K562 (cell line): Measurements from ENCODE around the gene APOL2. TPM values are rescaled to one million over a fixed set of nuclear protein-coding genes. Genes with fewer than 3 reads are reported as not detected.

Source experiments
- ATAC-seq: fragments of 200-7000 bp; cut with Tn5 transposase; 3 replicates; pipeline ENCODE4 v1.9.1; 2020; ENCODE audit warnings: moderate library complexity
- BruUV-seq: library from RNA; stranded (reverse); fragments of 400-500 nt; replicated peaks from 2 replicates; lab custom pipeline; 2021; lab: Mats Ljungman, UMichigan
- CTCF ChIA-PET: fragments of 300-600 bp; formaldehyde crosslinking; extraction: SDS; loops from one replicate; lab custom pipeline; 2021; ENCODE audit warnings: low intra/inter-chr PET ratio; lab: Yijun Ruan, JAX
- POLR2A ChIA-PET: fragments of 300-600, 350-650 bp; sonication (Branson Sonifier 250); formaldehyde crosslinking; extraction: SDS; loops from one replicate; lab custom pipeline; 2021; ENCODE audit warnings: antibody characterized with exemption, inconsistent platforms; lab: Yijun Ruan, JAX
- DNase-seq, 4 experiments: peaks; one replicate each; pipeline versions ENCODE4 v3.0.0 to v3.0.0-alpha.2; 2011 to 2018; ENCODE audit warnings: low spot score in 3 of 4, mixed read lengths in 3 of 4; ENCODE audit errors: extremely low read depth in 1 of 4
- FAIRE-seq: peaks from 2 replicates; lab custom pipeline; 2011; peaks lifted over from hg19 to GRCh38; lab: Jason Lieb, UNC
- H2AFZ ChIP-seq: 2 replicates; pipeline ENCODE4 v1.6.0; 2011; ENCODE audit warnings: low read depth, low read length, control low read depth, inconsistent platforms
- H3K27ac ChIP-seq: fragments of 200-600 bp; 3 replicates; pipeline ENCODE4 v1.8.0; 2011; ENCODE audit warnings: low read depth, mild to moderate bottlenecking, control low read depth, inconsistent platforms, low read length, moderate library complexity, mixed read lengths; ENCODE audit errors: extremely low read depth
- H3K27me3 ChIP-seq, 2 experiments: fragments of 300-600 bp in 1 of 2; 2 replicates in 1 of 2; 3 replicates in 1 of 2; pipeline versions ENCODE4 v1.6.0 to v1.8.0; 2011; ENCODE audit warnings: inconsistent platforms in 2 of 2, low read length in 2 of 2, mild to moderate bottlenecking in 1 of 2, mixed read lengths in 1 of 2, moderate library complexity in 1 of 2; ENCODE audit not compliant: control insufficient read depth in 2 of 2, insufficient read depth in 2 of 2
- H3K36me3 ChIP-seq: fragments of 300-600 bp; 3 replicates; pipeline ENCODE4 v1.8.0; 2011; ENCODE audit warnings: mild to moderate bottlenecking, low read length, inconsistent platforms; ENCODE audit not compliant: control insufficient read depth, insufficient read depth
- H3K4me1 ChIP-seq, 2 experiments: fragments of 200-600 bp in 1 of 2; replicated peaks in 1 of 2; 2 replicates in 1 of 2; 3 replicates in 1 of 2; pipeline versions ENCODE4 v1.5.1 to v1.8.0; 2011; ENCODE audit warnings: inconsistent platforms in 2 of 2, low read length in 2 of 2, mild to moderate bottlenecking in 1 of 2, mixed read lengths in 1 of 2, moderate library complexity in 1 of 2; ENCODE audit not compliant: control insufficient read depth in 2 of 2, insufficient read depth in 2 of 2
- H3K4me2 ChIP-seq: 2 replicates; pipeline ENCODE4 v1.6.1; 2011; ENCODE audit warnings: low read length, control low read depth, inconsistent platforms, mixed read lengths; ENCODE audit not compliant: insufficient read depth
- H3K4me3 ChIP-seq: fragments of 200-600 bp; sonication (generic), shearing (Covaris generic); 2 replicates; pipeline ENCODE4 v1.5.1; 2016; ENCODE audit warnings: control low read depth, inconsistent platforms
- H3K79me2 ChIP-seq: fragments of 200-600 bp; 3 replicates; pipeline ENCODE4 v1.8.0; 2011; ENCODE audit warnings: low read length, inconsistent platforms; ENCODE audit not compliant: control insufficient read depth, insufficient read depth
- H3K9ac ChIP-seq, 2 experiments: 2 replicates each; pipeline versions ENCODE4 v1.6.0 to v1.6.1; 2011; ENCODE audit warnings: low read depth in 2 of 2, low read length in 2 of 2, control low read depth in 1 of 2, inconsistent platforms in 1 of 2, mild to moderate bottlenecking in 1 of 2, mixed read lengths in 1 of 2; ENCODE audit not compliant: insufficient read depth in 1 of 2
- H3K9me1 ChIP-seq: one replicate; pipeline ENCODE4 v1.6.0; 2011; ENCODE audit warnings: inconsistent platforms, mild to moderate bottlenecking, low read length, moderate library complexity; ENCODE audit not compliant: control insufficient read depth, insufficient read depth
- H3K9me3 ChIP-seq: replicated peaks from 2 replicates; pipeline ENCODE4 v1.5.1; 2011; ENCODE audit warnings: low read depth, low read length, inconsistent platforms; ENCODE audit not compliant: control insufficient read depth, insufficient read depth
- H4K20me1 ChIP-seq: replicated peaks from 2 replicates; pipeline ENCODE4 v1.6.1; 2011; ENCODE audit warnings: low read length, inconsistent platforms, mixed read lengths; ENCODE audit not compliant: control insufficient read depth, insufficient read depth
- BRD4 ChIP-seq: fragments of 200-600 bp; sonication (generic); IDR thresholded peaks from 2 replicates; pipeline ENCODE4 v1.6.1; 2017; ENCODE audit warnings: inconsistent platforms
- CGGBP1 ChIP-seq: fragments of 250-450 bp; sonication (Bioruptor Pico); IDR thresholded peaks from 2 replicates; pipeline ENCODE4 v1.9.0; 2021; ENCODE audit warnings: mild to moderate bottlenecking
- CHD4 ChIP-seq: fragments of 200-600 bp; sonication (generic); IDR thresholded peaks from 3 replicates; pipeline ENCODE4 v1.6.1; 2012; ENCODE audit warnings: low read depth, mild to moderate bottlenecking, mixed read lengths, low read length, inconsistent platforms; ENCODE audit not compliant: insufficient read depth, insufficient replicate concordance, poor library complexity, severe bottlenecking
- FOS ChIP-seq: IDR thresholded peaks from 3 replicates; pipeline ENCODE4 v1.6.1; 2011; ENCODE audit not compliant: insufficient read length; ENCODE audit errors: extremely low read depth
- HMG20A ChIP-seq: fragments of 450-650 bp; formaldehyde crosslinking; conservative IDR thresholded peaks from 2 replicates; pipeline ENCODE4 v1.4.0; 2020; ENCODE audit warnings: mild to moderate bottlenecking, mixed read lengths
- IRF2 ChIP-seq: sonication (generic); formaldehyde crosslinking; IDR thresholded peaks from 2 replicates; pipeline ENCODE4 v1.8.1; 2022; ENCODE audit warnings: mild to moderate bottlenecking, missing genetic modification reagents
- KAT7 ChIP-seq: sonication (generic); formaldehyde crosslinking; IDR thresholded peaks from 2 replicates; pipeline ENCODE4 v1.8.0; 2022; ENCODE audit warnings: missing genetic modification reagents, mild to moderate bottlenecking, borderline replicate concordance
- TAF9B ChIP-seq: fragments of 450-650 bp; IDR thresholded peaks from 2 replicates; pipeline ENCODE4 v1.6.1; 2018; ENCODE audit warnings: mild to moderate bottlenecking; ENCODE audit not compliant: partially characterized antibody
- TAL1 ChIP-seq: fragments of 450-650 bp; IDR thresholded peaks from 2 replicates; pipeline ENCODE4 v1.6.1; 2016; ENCODE audit warnings: mild to moderate bottlenecking
- ZBTB26 ChIP-seq: fragments of 450-650 bp; formaldehyde crosslinking; IDR thresholded peaks from 2 replicates; pipeline ENCODE4 v1.4.0; 2022; ENCODE audit warnings: missing genetic modification characterization
- ZC3H4 ChIP-seq: sonication (generic); formaldehyde crosslinking; IDR thresholded peaks from 2 replicates; pipeline ENCODE4 v1.9.0; 2021; ENCODE audit warnings: missing genetic modification reagents, borderline replicate concordance
- ZNF395 ChIP-seq: fragments of 200-800 bp; sonication (Bioruptor generic); IDR thresholded peaks from 2 replicates; pipeline ENCODE4 v1.6.1; 2017; ENCODE audit warnings: missing genetic modification characterization, missing compliant biosample characterization
- WGBS: fragments of 100-300 bp; shearing (Covaris generic); methylation state at CpG from one replicate; pipeline ENCODE4 v1.1.6; 2016; ENCODE audit warnings: low coverage, mixed read lengths; ENCODE audit not compliant: insufficient coverage; ENCODE audit errors: missing lambda C conversion rate; 5-methylcytosine and 5-hydroxymethylcytosine counted together
- in situ Hi-C: fragments of 300-500 bp; cut with MboI; formaldehyde crosslinking; loops from 4 replicates; pipeline ENCODE4 v1.15.0; 2018; ENCODE audit warnings: inconsistent platforms, mixed read lengths
- intact Hi-C: fragments of 100-400 bp; cut with micrococcal nuclease; formaldehyde crosslinking; loops from 2 replicates; pipeline ENCODE4 v1.14.2; 2022
- polyA plus RNA-seq, 8 experiments: library from polyadenylated mRNA; depleted of rRNA in 4 of 8; stranded (reverse) in 5 of 8; unstranded in 3 of 8; fragments of >200 nt; fragmentation: Nextera tagmentation in 2 of 8; fragmentation: Illumina TruSeq in 1 of 8; extraction: Ambion mirVana in 2 of 8; extraction: Trizol in 1 of 8; gene quantifications; 2 replicates each; pipeline versions ENCODE4 v1.2.1 to v1.2.3, GENCODE V29; 2011 to 2014; ENCODE audit warnings: inconsistent platforms in 1 of 8, missing spikeins in 1 of 8
- total RNA-seq, 7 experiments: library from RNA; depleted of rRNA in 6 of 7; stranded (reverse); fragments of >200 nt in 6 of 7; fragmentation: Illumina TruSeq in 2 of 7; extraction: Trizol in 2 of 7; gene quantifications; 2 replicates each; pipeline versions ENCODE4 v1.2.1 to v1.2.3, GENCODE V29; 2011 to 2021; ENCODE audit warnings: low replicate concordance in 1 of 7

The APOL2 gene
- total and polyA plus RNA-seq, 9 of the 15 experiments (the other 6 are each of a cell fraction or from before 2014, with no cell fraction given), result 2.7 to 10.6 (median 8.9) TPM

GRCh38 chr22:36237462-36238372 lies 1.6 kb downstream of the APOL2 start (continued):
- no peak for TF ChIP-seq TAL1
- TF ChIP-seq HMG20A (CRISPR knock-in tag), result no peak

- no peak overlapping the region for H2AFZ ChIP-seq
- in situ Hi-C loops (no loop called here), intact Hi-C loops (loop anchor here (5.0 kb wide), 1 partner anchor 41 kb away; no protein-coding TSS in a partner anchor)
- DNase-seq (no peak), ATAC-seq (no peak), FAIRE-seq (no peak)
- no TSS peak for BruUV-seq
- H3K4me2 ChIP-seq, result no peak overlapping the region
- no peaks in the 10 kb centered on the region for H3K27me3 ChIP-seq
- H3K27ac ChIP-seq, result no peak overlapping the region
- peaks cover 6% of the 10 kb centered on the region; the same call in 2 of the 3 replicates for H3K36me3 ChIP-seq
- H3K9ac ChIP-seq, result no peak overlapping the region
- H3K4me3 ChIP-seq, result no peak overlapping the region
- no peaks in the 10 kb centered on the region for H3K9me3 ChIP-seq
- H3K4me1 ChIP-seq, result peaks cover 4 to 13% of the 10 kb centered on the region in 2 experiments; a peak in 4 of 5 replicates
- H3K79me2 ChIP-seq, result peaks cover 23% of the 10 kb centered on the region
- H3K9me1 ChIP-seq, result no peaks in the 10 kb centered on the region
- no peaks in the 10 kb centered on the region for H4K20me1 ChIP-seq
- WGBS, result 79% methylated on average over 11 of the region's 14 CpGs
- ChIA-PET CTCF (no interaction called here), POLR2A (no interaction called here)
- TF ChIP-seq BRD4, result no peak
- no peak for TF ChIP-seq FOS
- no peak for TF ChIP-seq CGGBP1
- TF ChIP-seq TAF9B, result no peak
- no peak for TF ChIP-seq ZBTB26 (CRISPR knock-in tag)
- TF ChIP-seq ZC3H4 (CRISPR knock-in tag), result no peak
- TF ChIP-seq KAT7 (CRISPR knock-in tag), result no peak
- TF ChIP-seq CHD4, result no peak
- TF ChIP-seq ZNF395, result no peak
- no peak for TF ChIP-seq IRF2 (CRISPR knock-in tag)
These were observed 2.7 kb downstream of the APOL2 start for GRCh38 chr22:36236388-36237319.
